Hepatocyte (in vitro differentiated cells): Measurements from ENCODE around the gene CABLES2.

Experiments used
- EZH2 ChIP-seq: fragments of 200-600 bp; sonication (generic); IDR thresholded peaks from 2 replicates; pipeline ENCODE4 v1.6.1; 2016; ENCODE audit warnings: antibody characterized with exemption, mild to moderate bottlenecking, borderline replicate concordance
- TF ChIP-seq, protein P1 (sequence below): fragments of 200-600 bp; sonication (generic); IDR thresholded peaks from 2 replicates; pipeline ENCODE4 v1.5.1; 2016; ENCODE audit warnings: antibody characterized with exemption, mild to moderate bottlenecking; ENCODE audit not compliant: poor library complexity

DNA sequence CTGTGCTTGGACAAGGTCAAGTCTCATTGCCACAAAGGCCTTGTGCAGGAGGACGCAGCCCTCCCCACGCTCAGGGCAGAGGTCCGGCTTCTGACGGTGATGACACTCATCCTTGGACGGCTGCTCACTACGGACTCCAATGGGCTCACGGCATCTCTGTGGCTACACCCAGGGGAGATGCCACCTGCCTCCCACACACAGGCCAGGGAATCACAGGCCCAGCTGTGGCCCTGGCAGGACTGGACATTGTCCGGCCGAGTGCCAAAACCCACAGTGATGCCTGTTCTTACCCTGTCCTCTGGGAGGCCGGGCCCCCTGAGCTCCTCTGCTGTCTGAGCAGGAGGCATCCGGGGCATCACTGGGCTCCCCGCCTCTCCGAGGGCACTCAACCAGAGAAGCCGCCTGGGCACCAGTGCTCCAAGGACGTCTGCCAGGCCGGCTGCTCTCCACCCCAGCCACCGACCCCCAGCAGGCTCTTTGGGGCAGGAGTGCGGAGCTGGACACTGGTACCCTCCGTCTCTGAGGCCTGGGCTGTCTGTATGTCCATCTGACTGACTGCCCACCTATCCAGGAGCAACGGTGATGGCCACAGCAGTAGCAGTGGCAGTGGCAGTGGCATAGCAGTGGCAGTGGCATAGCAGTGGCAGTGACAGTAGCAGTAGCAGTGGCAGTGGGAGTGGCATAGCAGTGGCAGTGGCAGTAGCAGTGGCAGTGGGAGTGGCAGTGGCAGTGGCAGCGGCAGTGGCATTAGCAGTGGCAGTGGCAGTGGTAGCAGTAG lies 18.4 kb upstream of the CABLES2 start:
- TF ChIP-seq, protein P1, sequence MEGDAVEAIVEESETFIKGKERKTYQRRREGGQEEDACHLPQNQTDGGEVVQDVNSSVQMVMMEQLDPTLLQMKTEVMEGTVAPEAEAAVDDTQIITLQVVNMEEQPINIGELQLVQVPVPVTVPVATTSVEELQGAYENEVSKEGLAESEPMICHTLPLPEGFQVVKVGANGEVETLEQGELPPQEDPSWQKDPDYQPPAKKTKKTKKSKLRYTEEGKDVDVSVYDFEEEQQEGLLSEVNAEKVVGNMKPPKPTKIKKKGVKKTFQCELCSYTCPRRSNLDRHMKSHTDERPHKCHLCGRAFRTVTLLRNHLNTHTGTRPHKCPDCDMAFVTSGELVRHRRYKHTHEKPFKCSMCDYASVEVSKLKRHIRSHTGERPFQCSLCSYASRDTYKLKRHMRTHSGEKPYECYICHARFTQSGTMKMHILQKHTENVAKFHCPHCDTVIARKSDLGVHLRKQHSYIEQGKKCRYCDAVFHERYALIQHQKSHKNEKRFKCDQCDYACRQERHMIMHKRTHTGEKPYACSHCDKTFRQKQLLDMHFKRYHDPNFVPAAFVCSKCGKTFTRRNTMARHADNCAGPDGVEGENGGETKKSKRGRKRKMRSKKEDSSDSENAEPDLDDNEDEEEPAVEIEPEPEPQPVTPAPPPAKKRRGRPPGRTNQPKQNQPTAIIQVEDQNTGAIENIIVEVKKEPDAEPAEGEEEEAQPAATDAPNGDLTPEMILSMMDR: no peak
- TF ChIP-seq EZH2: no peak
